ENCODE measurements around the gene TPR. TPM values are rescaled to one million over a fixed set of nuclear protein-coding genes. Genes with fewer than 3 reads are reported as not detected.

The TPR gene
- total and polyA plus RNA-seq, 10 donors = 23.8 to 129 (median 101) TPM

DNA sequence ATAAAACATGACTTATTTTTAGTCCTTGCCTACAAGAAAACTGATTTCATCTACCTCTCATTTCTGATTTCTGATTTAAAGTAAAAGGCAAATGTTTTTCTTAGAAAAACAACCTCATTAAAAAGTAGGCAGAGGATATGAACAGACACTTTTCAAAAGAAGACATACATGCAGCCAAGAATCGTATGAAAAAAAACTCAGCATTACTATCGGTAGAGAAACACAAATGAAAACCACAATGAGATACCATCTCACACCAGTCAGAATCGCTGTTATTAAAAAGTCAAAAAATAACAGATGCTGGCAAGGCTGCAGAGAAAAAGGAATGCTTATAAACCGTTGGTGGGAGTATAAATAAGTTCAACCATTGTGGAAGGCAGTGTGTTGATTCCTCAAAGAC lies 16.8 kb upstream of the TPR start:
- H3K4me1 ChIP-seq = no peaks in the 10 kb centered on the region
- peaks cover 3 to 100% (median 65%) of the 10 kb centered on the region in 6 donors for H3K36me3 ChIP-seq
- H3K9me3 ChIP-seq = no peaks in the 10 kb centered on the region
- H3K4me3 ChIP-seq = no peak overlapping the region
- DNase-seq = no peak
- no peak overlapping the region for H3K27ac ChIP-seq
- no peaks in the 10 kb centered on the region for H3K27me3 ChIP-seq (replicated peaks in 1 of 7)
- no peak for TF ChIP-seq POLR2A (IDR thresholded peaks at IDR 0.05)
- intact Hi-C loops (cut with DNase I; ENCODE audit: low total_unique reads) = no loop called here
- 83 to 95% (median 89%) methylated on average over 4 of the region's 4 CpGs for WGBS, 5 donors

- no peak overlapping the region for H3K4me3 ChIP-seq
- H3K4me1 ChIP-seq = no peaks in the 10 kb centered on the region
- H3K27ac ChIP-seq = no peak overlapping the region
- intact Hi-C loops (cut with DNase I; ENCODE audit: low total_unique reads) = no loop called here
- WGBS, 5 donors = 95 to 99% (median 97%) methylated on average over 1 of the region's 1 CpG
- TF ChIP-seq CTCF (IDR thresholded peaks at IDR 0.05 in 8 of 11, conservative IDR thresholded peaks at IDR 0.05 in 3 of 11) (no peak), POLR2A (IDR thresholded peaks at IDR 0.05) (no peak), POLR2AphosphoS5 (IDR thresholded peaks at IDR 0.05) (no peak)
- no peaks in the 10 kb centered on the region for H3K9me3 ChIP-seq
- no peaks in the 10 kb centered on the region for H3K27me3 ChIP-seq (replicated peaks in 1 of 7)
- no peak for DNase-seq
- H3K36me3 ChIP-seq = peaks cover 3 to 100% (median 61%) of the 10 kb centered on the region in 6 donors
Measured at GRCh38 chr1:186390925-186391324, 15.9 kb upstream of the TPR start.

- H3K36me3 ChIP-seq = peaks cover 0 to 99% (median 57%) of the 10 kb centered on the region in 6 donors
- no peaks in the 10 kb centered on the region for H3K9me3 ChIP-seq
- no peak for DNase-seq
- no peak overlapping the region for H3K4me3 ChIP-seq
- intact Hi-C loops (cut with DNase I; ENCODE audit: low total_unique reads) = no loop called here
- WGBS, 5 donors = 95 to 98% (median 98%) methylated on average over 3 of the region's 3 CpGs
- H3K27ac ChIP-seq = no peak overlapping the region
- no peaks in the 10 kb centered on the region for H3K27me3 ChIP-seq (replicated peaks in 1 of 7)
- TF ChIP-seq CTCF (IDR thresholded peaks at IDR 0.05 in 8 of 11, conservative IDR thresholded peaks at IDR 0.05 in 3 of 11) = no peak
- no peak for TF ChIP-seq POLR2A (IDR thresholded peaks at IDR 0.05)
- TF ChIP-seq POLR2AphosphoS5 (IDR thresholded peaks at IDR 0.05) = no peak
- H3K4me1 ChIP-seq = no peaks in the 10 kb centered on the region
Measured at GRCh38 chr1:186386725-186387383, 11.8 kb upstream of the TPR start.

DNA sequence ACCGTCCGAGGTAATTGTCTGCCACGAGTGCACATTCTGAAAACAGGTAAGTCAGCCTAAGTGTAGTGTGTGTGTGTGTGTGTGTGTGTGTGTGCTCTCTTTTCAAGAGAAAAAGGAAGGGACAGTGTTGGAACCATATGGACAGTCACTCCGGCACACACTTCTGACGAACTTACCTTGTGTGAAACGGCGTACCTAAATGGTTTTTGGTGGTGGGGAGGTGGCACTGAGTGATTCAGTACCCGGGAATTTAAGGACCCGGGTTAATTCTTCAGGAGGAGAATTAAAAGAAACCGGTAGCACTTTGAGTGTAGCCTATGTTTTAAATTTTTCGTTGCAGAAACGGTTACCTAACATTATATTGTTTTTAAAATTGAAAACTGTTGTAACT lies 871 bp upstream of the TPR start:
- no peaks in the 10 kb centered on the region for H3K9me3 ChIP-seq
- H3K27ac ChIP-seq = peak overlapping the region; percentile 93 to 98 (median 96)
- H3K36me3 ChIP-seq = peaks cover 0 to 39% (median 21%) of the 10 kb centered on the region in 6 donors
- no peaks in the 10 kb centered on the region for H3K27me3 ChIP-seq (replicated peaks in 1 of 7)
- H3K4me1 ChIP-seq = peaks cover 31 to 69% (median 46%) of the 10 kb centered on the region in 6 donors
- intact Hi-C loops (cut with DNase I; ENCODE audit: low total_unique reads) = no loop called here
- TF ChIP-seq POLR2A (IDR thresholded peaks at IDR 0.05) = no peak
- no peak for TF ChIP-seq POLR2AphosphoS5 (IDR thresholded peaks at IDR 0.05)
- TF ChIP-seq CTCF (IDR thresholded peaks at IDR 0.05 in 8 of 11, conservative IDR thresholded peaks at IDR 0.05 in 3 of 11) = no peak
- DNase-seq = no peak
- peak overlapping the region; percentile 74 to 99 (median 94) for H3K4me3 ChIP-seq
- 0% methylated on average over 12 of the region's 12 CpGs for WGBS, 5 donors
